BLaER1 (cell line): Measurements from ENCODE around the gene MTX1.

Experiments used
- H3K27ac ChIP-seq: shearing (Covaris generic); formaldehyde crosslinking; 2 replicates; pipeline ENCODE4 v1.8.1; 2022
- H3K27me3 ChIP-seq: shearing (Covaris generic); formaldehyde crosslinking; 2 replicates; pipeline ENCODE4 v1.8.1; 2022
- H3K36me3 ChIP-seq: shearing (Covaris generic); formaldehyde crosslinking; 2 replicates; pipeline ENCODE4 v1.8.1; 2022
- H3K4me1 ChIP-seq: shearing (Covaris generic); formaldehyde crosslinking; 2 replicates; pipeline ENCODE4 v1.8.1; 2022
- H3K4me2 ChIP-seq: shearing (Covaris generic); formaldehyde crosslinking; 2 replicates; pipeline ENCODE4 v1.8.1; 2022
- H3K4me3 ChIP-seq: shearing (Covaris generic); formaldehyde crosslinking; 2 replicates; pipeline ENCODE4 v1.8.1; 2022
- H3K9ac ChIP-seq: shearing (Covaris generic); formaldehyde crosslinking; 2 replicates; pipeline ENCODE4 v1.8.1; 2022
- H3K9me3 ChIP-seq: shearing (Covaris generic); formaldehyde crosslinking; 2 replicates; pipeline ENCODE4 v1.8.1; 2022
- H4K20me1 ChIP-seq: shearing (Covaris generic); formaldehyde crosslinking; 2 replicates; pipeline ENCODE4 v1.8.1; 2022
- Cebpa-rat ChIP-seq: shearing (Covaris generic); IDR thresholded peaks from 2 replicates; pipeline ENCODE4 v1.8.1; 2022

The MTX1 gene

GRCh38 chr1:155168456-155169210, 39.9 kb upstream of the MTX1 start:
- Histone ChIP-seq H3K4me3 (no peak overlapping the region), H3K9ac (no peak overlapping the region), H3K4me2 (peak overlapping the region; percentile 81; the same call in 1 of the 2 replicates), H4K20me1 (no peaks in the 10 kb centered on the region), H3K36me3 (peaks cover 32% of the 10 kb centered on the region), H3K9me3 (peaks cover 8% of the 10 kb centered on the region; the same call in 1 of the 2 replicates), H3K27me3 (no peaks in the 10 kb centered on the region), H3K4me1 (peaks cover 53% of the 10 kb centered on the region), H3K27ac (no peak overlapping the region)
- no peak for TF ChIP-seq Cebpa-rat

- no peak for TF ChIP-seq Cebpa-rat
- H3K4me3 ChIP-seq: no peak overlapping the region
- H3K27ac ChIP-seq: no peak overlapping the region
- H3K4me1 ChIP-seq: peaks cover 53% of the 10 kb centered on the region
- H3K4me2 ChIP-seq: no peak overlapping the region
- no peaks in the 10 kb centered on the region for H4K20me1 ChIP-seq
- H3K36me3 ChIP-seq: peaks cover 32% of the 10 kb centered on the region
- peaks cover 5% of the 10 kb centered on the region; the same call in 1 of the 2 replicates for H3K9me3 ChIP-seq
- no peaks in the 10 kb centered on the region for H3K27me3 ChIP-seq
- H3K9ac ChIP-seq: no peak overlapping the region
These were observed 39.0 kb upstream of the MTX1 start for GRCh38 chr1:155169541-155169940.

GRCh38 chr1:155170101-155170785, 38.3 kb upstream of the MTX1 start:
- H3K27ac ChIP-seq: no peak overlapping the region

GRCh38 chr1:155170806-155171205, 37.7 kb upstream of the MTX1 start:
- TF ChIP-seq Cebpa-rat: no peak
- H3K9ac ChIP-seq: peak overlapping the region; percentile 18
- H3K9me3 ChIP-seq: no peaks in the 10 kb centered on the region
- H3K27ac ChIP-seq: no peak overlapping the region
- H3K36me3 ChIP-seq: peaks cover 32% of the 10 kb centered on the region
- H3K27me3 ChIP-seq: no peaks in the 10 kb centered on the region
- H3K4me1 ChIP-seq: peaks cover 54% of the 10 kb centered on the region
- 0 out of 2 replicates have a peak, but pooled peaks cover under 1% of the 10 kb centered on the region for H4K20me1 ChIP-seq
- H3K4me2 ChIP-seq: no peak overlapping the region
- no peak overlapping the region for H3K4me3 ChIP-seq

More at GRCh38 chr1:155170101-155170785, 38.3 kb upstream of the MTX1 start:
- Histone ChIP-seq H3K4me1 (peaks cover 54% of the 10 kb centered on the region), H3K9me3 (no peaks in the 10 kb centered on the region), H3K36me3 (peaks cover 32% of the 10 kb centered on the region), H4K20me1 (no peaks in the 10 kb centered on the region), H3K9ac (peak overlapping the region; percentile 18; the same call in 1 of the 2 replicates), H3K4me2 (no peak overlapping the region), H3K27me3 (no peaks in the 10 kb centered on the region), H3K4me3 (no peak overlapping the region)
- TF ChIP-seq Cebpa-rat: no peak

- Histone ChIP-seq H4K20me1 (peaks cover 7% of the 10 kb centered on the region; the same call in 1 of the 2 replicates), H3K4me1 (peaks cover 56% of the 10 kb centered on the region), H3K27ac (peak overlapping the region; percentile 92)
These were observed 36.4 kb upstream of the MTX1 start for GRCh38 chr1:155171836-155172731.

GRCh38 chr1:155172732-155173477, 35.6 kb upstream of the MTX1 start, which contains the start of gene KRTCAP2:
KRTCAP2 (minus strand) TSS chr1:155173304; CDS start chr1:155173224, 80 bp downstream.
- Histone ChIP-seq H3K27ac (peak within 1 kb of the TSS; percentile 92), H3K9me3 (no peaks in the 10 kb centered on the region), H3K4me3 (peak within 1 kb of the TSS; percentile 84), H3K9ac (peak within 1 kb of the TSS; percentile 90), H3K27me3 (no peaks in the 10 kb centered on the region), H3K4me1 (peaks cover 55% of the 10 kb centered on the region), H4K20me1 (peaks cover 7% of the 10 kb centered on the region; the same call in 1 of the 2 replicates), H3K36me3 (peaks cover 44% of the 10 kb centered on the region), H3K4me2 (peak within 1 kb of the TSS; percentile 99)
- no peak for TF ChIP-seq Cebpa-rat

More at GRCh38 chr1:155171836-155172731, 36.4 kb upstream of the MTX1 start:
- peak overlapping the region; percentile 99 for H3K4me2 ChIP-seq
- no peak for TF ChIP-seq Cebpa-rat
- H3K36me3 ChIP-seq: peaks cover 36% of the 10 kb centered on the region
- H3K9me3 ChIP-seq: no peaks in the 10 kb centered on the region
- peak overlapping the region; percentile 90 for H3K9ac ChIP-seq
- H3K27me3 ChIP-seq: no peaks in the 10 kb centered on the region
- H3K4me3 ChIP-seq: peak overlapping the region; percentile 84

GRCh38 chr1:155173478-155174323, 34.8 kb upstream of the MTX1 start, which contains the start of gene TRIM46:
TRIM46 (plus strand) TSS chr1:155173849; CDS start chr1:155173967, 118 bp downstream.
- TF ChIP-seq Cebpa-rat: no peak
- no peaks in the 10 kb centered on the region for H3K9me3 ChIP-seq
- H3K36me3 ChIP-seq: peaks cover 47% of the 10 kb centered on the region
- H4K20me1 ChIP-seq: peaks cover 7% of the 10 kb centered on the region; the same call in 1 of the 2 replicates
- peak within 1 kb of the TSS; percentile 99 for H3K4me2 ChIP-seq
- H3K9ac ChIP-seq: peak within 1 kb of the TSS; percentile 90
- no peaks in the 10 kb centered on the region for H3K27me3 ChIP-seq
- H3K27ac ChIP-seq: peak within 1 kb of the TSS; percentile 92
- H3K4me1 ChIP-seq: peaks cover 56% of the 10 kb centered on the region
- H3K4me3 ChIP-seq: peak within 1 kb of the TSS; percentile 84
